HUDEP-2 (cell line): ENCODE results near the gene KCNIP2.

Experiments used
- DNase-seq, 76 experiments: peaks; one replicate each; lab custom pipeline; 2025; ENCODE audit not compliant: unreplicated experiment in 76 of 76; lab: John Stamatoyannopoulos, UW

KCNIP2 gene

GRCh38 chr10:101829561-101830315, 13.9 kb downstream of the KCNIP2 start:
- peak in 35 of 76 experiments; percentile 15 to 71 (median 41) for DNase-seq

DNA sequence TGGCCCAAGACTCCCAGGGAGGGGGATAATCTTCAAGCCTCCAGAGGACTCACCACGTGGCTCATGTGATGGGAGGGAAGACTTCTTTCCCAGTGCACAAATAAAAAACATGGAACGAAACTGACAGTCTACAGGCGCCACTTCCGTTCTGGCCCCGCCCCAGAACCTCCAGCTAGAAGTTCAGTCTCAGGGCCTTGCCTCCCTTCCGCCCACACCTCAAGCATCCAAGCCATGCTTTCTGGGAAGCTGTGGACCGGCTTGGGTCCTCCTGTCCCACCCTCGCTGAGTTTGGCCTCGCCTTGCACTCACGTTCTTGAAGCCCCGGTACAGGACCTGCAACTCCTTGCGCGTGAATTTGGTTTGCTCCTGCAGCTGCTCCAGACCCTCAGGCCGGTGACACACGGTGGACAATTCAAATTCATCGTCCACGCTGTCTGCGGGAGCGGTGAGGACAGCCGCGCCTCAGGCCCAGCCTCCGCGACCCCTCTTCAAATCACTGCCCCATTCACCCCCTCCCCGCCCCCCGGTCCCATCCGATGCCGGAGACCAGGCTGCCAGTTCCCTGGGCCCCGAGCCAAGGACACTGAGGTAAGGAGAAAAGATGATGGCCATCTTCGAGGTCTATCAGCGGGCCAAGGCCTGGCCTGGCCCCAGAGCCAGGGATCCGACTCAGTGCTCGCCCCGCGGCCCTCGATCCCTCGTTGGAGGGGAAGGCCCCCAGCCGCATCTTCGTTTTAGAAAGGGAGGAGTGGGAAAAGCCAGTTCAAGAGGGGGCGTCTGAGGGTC, 14.6 kb downstream of the KCNIP2 start:
- DNase-seq, result no peak

- DNase-seq, result no peak
Observed at GRCh38 chr10:101827919-101828600, 15.5 kb downstream of the KCNIP2 start.

GRCh38 chr10:101826852-101827434, 16.7 kb downstream of the KCNIP2 start:
- no peak for DNase-seq

DNA sequence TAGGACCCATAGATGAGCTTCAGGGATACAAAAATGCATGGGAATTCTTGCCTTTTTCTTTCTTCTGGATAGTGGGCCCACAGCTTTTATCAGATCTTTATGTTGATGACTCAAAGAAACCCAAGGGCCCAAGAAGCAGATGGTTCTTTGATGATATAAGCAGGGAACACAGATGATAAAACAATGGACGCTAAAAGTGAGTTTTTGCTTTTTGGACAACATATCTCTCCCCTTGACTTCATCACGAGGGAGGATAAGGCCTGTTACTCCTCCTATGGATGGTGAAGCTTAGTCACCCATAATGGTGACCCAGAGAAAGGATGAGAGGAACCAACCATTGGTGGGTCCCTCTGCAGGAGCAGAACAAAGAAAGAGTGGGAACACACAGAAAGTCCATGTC, 18.9 kb downstream of the KCNIP2 start:
- DNase-seq, result peak in 34 of 76 experiments; percentile 11 to 72 (median 36)

GRCh38 chr10:101818872-101819633, 24.5 kb downstream of the KCNIP2 start:
- DNase-seq, result peak in 34 of 76 experiments; percentile 32 to 84 (median 58)

GRCh38 chr10:101818119-101818871, 25.3 kb downstream of the KCNIP2 start, which contains the start of gene OGA:
TSS of gene OGA (minus strand) at chr10:101818444. CDS start at chr10:101818022, 422 bp downstream.
- peak in 75 of 76 experiments; percentile 88 to 100 (median 98) for DNase-seq

DNA sequence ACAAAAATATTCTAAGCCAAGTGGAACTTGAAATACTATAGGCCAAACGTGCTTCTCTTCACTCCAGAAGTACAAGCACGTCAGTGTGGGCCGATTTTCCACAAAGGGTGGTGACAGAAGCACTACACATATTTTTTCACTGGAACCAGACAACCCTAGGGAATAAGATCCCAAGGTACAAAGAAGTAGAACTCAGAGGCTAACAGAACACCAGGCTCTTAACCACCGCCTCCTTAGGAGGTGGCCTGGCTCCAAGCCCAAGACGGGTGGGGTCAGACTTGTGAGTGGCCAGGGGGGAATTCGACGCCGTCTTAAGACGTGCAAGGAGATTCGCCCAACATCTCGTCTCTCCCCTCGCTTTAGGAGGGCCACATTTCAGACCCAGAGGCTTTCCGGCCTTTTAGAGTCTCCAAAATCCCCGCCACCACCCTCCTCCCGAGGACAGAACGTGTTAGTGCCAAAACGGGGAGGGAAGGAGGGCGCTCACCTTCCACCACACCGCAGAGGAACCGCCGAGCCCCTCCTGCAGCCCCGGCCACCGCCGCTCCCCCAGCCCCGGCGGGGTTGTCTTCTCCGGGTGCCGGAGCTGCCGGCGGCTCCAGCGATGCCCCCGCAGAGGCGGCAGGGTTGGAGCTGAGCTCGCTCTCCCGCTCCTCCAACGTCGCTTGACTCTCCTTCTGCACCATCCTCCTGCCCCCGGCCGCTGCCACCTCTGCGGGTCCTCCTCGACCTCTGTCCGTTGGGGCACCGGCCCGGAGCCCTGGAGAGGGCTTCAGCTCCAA, 26.1 kb downstream of the KCNIP2 start:
- DNase-seq, result peak in 74 of 76 experiments; percentile 11 to 95 (median 85)

GRCh38 chr10:101816913-101817336, 26.7 kb downstream of the KCNIP2 start:
- DNase-seq, result no peak

DNA sequence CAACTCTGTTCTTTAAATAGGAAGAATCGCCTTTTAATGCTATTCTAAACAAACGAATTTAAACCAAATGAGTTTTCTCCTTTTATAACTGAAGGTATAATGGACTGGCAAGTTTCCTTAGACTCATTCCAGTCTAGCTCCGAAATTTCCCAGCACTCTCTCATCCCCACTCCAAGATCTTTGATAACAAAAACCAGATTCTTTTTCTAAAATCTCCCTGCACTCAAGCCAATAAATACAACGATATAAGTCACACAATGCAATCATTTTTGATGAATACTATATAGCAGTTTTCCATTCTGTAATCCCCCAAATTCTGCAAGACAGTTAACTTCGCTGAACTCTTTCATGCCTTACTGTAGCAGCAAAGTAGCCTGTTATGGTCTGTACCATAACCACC, 27.2 kb downstream of the KCNIP2 start:
- DNase-seq, result no peak

DNA sequence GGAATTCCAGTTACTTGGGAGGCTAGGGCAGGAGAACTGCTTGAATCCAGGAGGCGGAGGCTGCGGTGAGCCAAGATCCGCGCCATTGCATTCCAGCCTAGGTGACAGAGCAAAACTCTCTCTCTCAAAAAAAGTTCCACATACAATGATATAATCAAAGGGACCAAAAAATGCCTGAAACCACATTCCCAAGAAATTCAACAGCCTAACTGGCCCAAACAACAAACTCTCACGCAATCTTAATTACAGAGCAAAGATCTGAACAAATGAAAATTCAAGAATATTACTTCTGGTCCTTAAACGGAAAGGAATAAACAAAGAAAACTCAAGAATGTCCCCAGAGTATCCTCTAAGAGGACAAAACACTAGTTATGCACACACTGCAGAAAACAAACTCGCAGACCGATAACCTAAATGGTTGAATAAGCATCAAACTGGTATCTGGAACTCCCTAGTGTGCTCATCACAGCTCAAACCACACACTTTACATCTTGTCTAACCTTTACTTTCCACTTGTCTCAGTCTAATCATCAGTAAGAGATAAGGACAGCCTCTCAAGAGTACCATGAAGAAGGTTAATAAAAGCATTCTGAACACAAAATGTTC, 29.0 kb downstream of the KCNIP2 start:
- DNase-seq, result peak in 4 of 76 experiments; percentile 3 to 33 (median 13)

- peak in 9 of 76 experiments; percentile 7 to 35 (median 12) for DNase-seq
Observed at GRCh38 chr10:101812606-101813005, 31.0 kb downstream of the KCNIP2 start.

DNA sequence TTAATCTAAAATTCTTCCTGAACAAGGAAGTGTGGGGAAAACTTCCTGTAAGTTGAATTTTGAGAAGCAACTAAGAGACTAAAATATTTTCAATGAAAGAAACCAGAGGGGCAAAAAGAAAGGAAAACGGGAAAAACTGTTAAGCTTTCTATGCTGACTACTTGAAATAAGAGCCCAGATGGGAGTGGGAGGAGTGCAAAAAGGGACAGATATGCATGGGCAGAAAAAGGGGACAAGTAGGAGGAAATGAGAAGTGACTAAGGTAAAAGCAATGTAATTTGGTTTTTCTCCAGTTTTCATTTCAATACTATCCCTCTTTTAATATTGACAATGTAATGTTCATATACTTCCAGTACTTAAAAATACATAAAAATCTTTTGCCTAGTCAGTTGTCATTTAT, 36.4 kb downstream of the KCNIP2 start:
- no peak for DNase-seq

DNA sequence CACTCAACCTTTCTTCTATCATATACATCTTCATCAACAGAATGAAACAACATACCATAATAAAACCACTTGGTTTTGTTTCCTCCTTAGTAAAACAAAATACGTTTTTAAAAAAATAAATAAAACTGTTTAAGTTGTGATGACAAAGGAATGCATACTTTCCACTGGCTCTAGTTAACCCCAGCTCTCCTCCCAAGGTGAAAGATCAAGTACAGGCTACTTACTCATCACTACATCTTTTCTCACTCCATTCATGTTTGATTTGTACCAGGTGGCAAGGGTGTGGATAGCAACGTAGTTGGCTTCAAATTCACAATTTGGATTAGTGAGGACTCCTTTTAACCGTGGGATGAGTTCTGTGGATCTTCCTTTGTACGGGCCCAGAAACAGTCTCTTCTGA, 40.1 kb downstream of the KCNIP2 start:
- DNase-seq, result no peak

DNA sequence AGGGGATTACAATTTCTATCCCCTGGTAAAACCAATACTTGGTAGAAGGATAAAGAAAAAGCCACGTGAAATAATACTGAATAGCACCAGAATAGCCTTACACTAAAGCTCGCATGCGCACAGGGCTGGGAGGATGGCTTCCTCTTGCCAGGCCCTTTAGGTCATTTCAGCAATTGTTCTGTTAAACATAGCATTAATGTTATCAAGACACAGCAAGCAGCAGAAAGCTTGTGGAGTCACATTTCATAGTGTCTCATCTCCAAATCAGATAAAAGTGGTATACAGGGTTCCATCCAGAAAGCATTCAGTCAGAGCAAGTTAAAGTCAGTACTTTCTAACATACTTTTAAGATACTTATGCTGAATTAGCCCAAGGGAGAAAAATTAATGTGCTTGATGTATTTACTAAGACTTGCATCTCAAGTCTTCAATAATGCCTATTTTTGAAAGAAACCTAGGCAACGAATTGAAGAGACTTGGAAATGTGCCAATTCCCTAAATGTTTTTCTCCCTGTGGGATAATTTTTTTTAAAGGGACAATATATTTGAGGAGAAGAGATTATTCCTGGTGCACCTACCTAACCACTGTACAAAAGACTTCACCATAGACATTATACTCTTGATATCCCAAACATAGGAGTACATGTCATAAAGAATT, 46.1 kb downstream of the KCNIP2 start:
- DNase-seq, result peak in 32 of 76 experiments; percentile 11 to 65 (median 35)

- DNase-seq, result no peak
Observed at GRCh38 chr10:101793526-101793925, 50.1 kb downstream of the KCNIP2 start.

DNA sequence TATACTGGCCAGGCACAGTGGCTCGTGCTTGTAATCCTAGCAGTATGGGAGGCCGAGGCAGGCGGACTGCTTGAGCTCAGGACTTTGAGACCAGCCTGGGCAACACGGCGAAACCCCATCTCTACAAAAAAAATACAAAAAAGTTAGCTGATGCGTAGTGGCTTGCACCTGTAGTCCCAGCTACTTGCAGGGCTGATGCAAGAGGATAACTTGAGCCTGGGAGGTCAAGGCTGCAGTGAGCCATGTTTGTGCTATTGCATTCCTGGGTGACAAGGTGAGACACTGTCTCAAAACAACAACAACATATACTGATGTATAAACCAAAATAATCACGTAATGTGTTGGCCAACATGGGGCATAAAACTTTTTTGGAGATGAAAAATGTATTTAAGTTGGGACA, 53.9 kb downstream of the KCNIP2 start:
- DNase-seq, result no peak
